IMR-90 (cell line): ENCODE results near the gene NCK1. TPM values are rescaled to one million over a fixed set of nuclear protein-coding genes. Genes with fewer than 3 reads are reported as not detected.

Source experiments
- ATAC-seq: fragments of 200-7000 bp; cut with Tn5 transposase; 2 replicates; pipeline ENCODE4 v1.9.1; 2020; ENCODE audit warnings: low read depth, mild to moderate bottlenecking, moderate library complexity
- BruUV-seq: library from RNA; stranded (reverse); fragments of 400-500 nt; replicated peaks from 2 replicates; lab custom pipeline; 2021; lab: Mats Ljungman, UMichigan
- CTCF ChIA-PET: fragments of 300-600 bp; formaldehyde crosslinking; extraction: SDS; loops from one replicate; lab custom pipeline; 2021; ENCODE audit warnings: antibody characterized with exemption; lab: Yijun Ruan, JAX
- POLR2A ChIA-PET: fragments of 300-600 bp; sonication (Branson Sonifier 250); formaldehyde crosslinking; loops from one replicate; lab custom pipeline; 2022; ENCODE audit warnings: antibody characterized with exemption; ENCODE audit not compliant: unreplicated experiment; lab: Charles Lee
- DNase-seq: peaks from one replicate; pipeline ENCODE4 v3.0.0; 2013
- H2AFZ ChIP-seq: replicated peaks from 2 replicates; pipeline ENCODE3; 2013; ENCODE audit warnings: low read length, mild to moderate bottlenecking; ENCODE audit not compliant: poor library complexity
- H2AK5ac ChIP-seq: 2 replicates; pipeline ENCODE4 v1.6.1; 2013; ENCODE audit warnings: low read depth, low read length, inconsistent platforms
- H2AK9ac ChIP-seq: replicated peaks from 2 replicates; pipeline ENCODE3; 2013; ENCODE audit warnings: mild to moderate bottlenecking, low read depth, low read length, moderate library complexity; ENCODE audit not compliant: poor library complexity
- H2BK120ac ChIP-seq: 2 replicates; pipeline ENCODE4 v1.6.1; 2013; ENCODE audit warnings: low read depth, low read length, inconsistent platforms
- H2BK15ac ChIP-seq: 3 replicates; pipeline ENCODE4 v1.6.1; 2013; ENCODE audit warnings: low read depth, low read length, inconsistent platforms
- H2BK20ac ChIP-seq: 2 replicates; pipeline ENCODE4 v1.6.1; 2013; ENCODE audit warnings: low read depth, mild to moderate bottlenecking, inconsistent platforms, low read length, moderate library complexity
- H2BK5ac ChIP-seq: 2 replicates; pipeline ENCODE4 v1.6.1; 2013; ENCODE audit warnings: mild to moderate bottlenecking, low read depth, low read length, inconsistent platforms; ENCODE audit not compliant: poor library complexity, severe bottlenecking
- H3K14ac ChIP-seq: replicated peaks from 2 replicates; pipeline ENCODE4 v1.6.1; 2013; ENCODE audit warnings: low read depth, low read length, inconsistent platforms
- H3K18ac ChIP-seq: 2 replicates; pipeline ENCODE4 v1.6.1; 2013; ENCODE audit warnings: low read depth, low read length, control low read depth
- H3K23ac ChIP-seq: 2 replicates; pipeline ENCODE4 v1.6.1; 2013; ENCODE audit warnings: low read depth, low read length, inconsistent platforms
- H3K27ac ChIP-seq: 2 replicates; pipeline ENCODE4 v1.5.1; 2013; ENCODE audit warnings: mild to moderate bottlenecking, control low read depth, low read length; ENCODE audit not compliant: insufficient read depth
- H3K27me3 ChIP-seq: 2 replicates; pipeline ENCODE4 v1.6.1; 2013; ENCODE audit warnings: low read length; ENCODE audit not compliant: control insufficient read depth, insufficient read depth
- H3K36me3 ChIP-seq: 2 replicates; pipeline ENCODE4 v1.6.1; 2013; ENCODE audit warnings: low read length, mixed read lengths; ENCODE audit not compliant: control insufficient read depth, insufficient read depth
- H3K4ac ChIP-seq: 2 replicates; pipeline ENCODE4 v1.6.1; 2013; ENCODE audit warnings: low read depth, low read length, inconsistent platforms
- H3K4me1 ChIP-seq: 2 replicates; pipeline ENCODE4 v1.6.1; 2013; ENCODE audit warnings: low read length, mixed read lengths; ENCODE audit not compliant: control insufficient read depth, insufficient read depth
- H3K4me2 ChIP-seq: 2 replicates; pipeline ENCODE4 v1.6.1; 2013; ENCODE audit warnings: low read depth, mild to moderate bottlenecking, control low read depth, low read length, moderate library complexity
- H3K4me3 ChIP-seq: 2 replicates; pipeline ENCODE4 v1.5.1; 2013; ENCODE audit warnings: low read depth, mild to moderate bottlenecking, control low read depth, low read length, moderate library complexity; ENCODE audit not compliant: insufficient read depth
- H3K56ac ChIP-seq: 2 replicates; pipeline ENCODE4 v1.6.1; 2013; ENCODE audit warnings: low read length, inconsistent platforms; ENCODE audit not compliant: insufficient read depth; ENCODE audit errors: extremely low read depth
- H3K79me1 ChIP-seq, 2 experiments: 2 replicates each; pipeline ENCODE4 v1.6.1; 2013; ENCODE audit warnings: low read length in 2 of 2, inconsistent platforms in 1 of 2, low read depth in 1 of 2
- H3K9ac ChIP-seq: 2 replicates; pipeline ENCODE4 v1.6.1; 2013; ENCODE audit warnings: low read depth, low read length, control low read depth
- H3K9me1 ChIP-seq: 2 replicates; pipeline ENCODE4 v1.6.1; 2013; ENCODE audit warnings: low read length, inconsistent platforms; ENCODE audit not compliant: insufficient read depth
- H3K9me3 ChIP-seq: 2 replicates; pipeline ENCODE4 v1.6.1; 2013; ENCODE audit warnings: low read length; ENCODE audit not compliant: control insufficient read depth, insufficient read depth
- H4K20me1 ChIP-seq: 2 replicates; pipeline ENCODE4 v1.6.1; 2013; ENCODE audit warnings: low read length, inconsistent platforms; ENCODE audit not compliant: insufficient read depth
- H4K5ac ChIP-seq: 2 replicates; pipeline ENCODE4 v1.6.1; 2013; ENCODE audit warnings: mild to moderate bottlenecking, low read depth, low read length, control low read depth
- H4K8ac ChIP-seq, 2 experiments: 2 replicates each; pipeline ENCODE4 v1.6.1; 2013; ENCODE audit warnings: low read depth in 2 of 2, low read length in 2 of 2, control low read depth in 1 of 2, inconsistent platforms in 1 of 2
- H4K91ac ChIP-seq: 2 replicates; pipeline ENCODE4 v1.6.1; 2013; ENCODE audit warnings: low read depth, low read length, inconsistent platforms; ENCODE audit not compliant: insufficient read depth
- BHLHE40 ChIP-seq: fragments of 150-350 bp; IDR thresholded peaks from 2 replicates; pipeline ENCODE4 v1.6.1; 2016; ENCODE audit warnings: mild to moderate bottlenecking, low read depth, low read length
- CEBPB ChIP-seq: IDR thresholded peaks from 2 replicates; pipeline ENCODE4 v1.6.1; 2012; ENCODE audit warnings: low read depth, low read length, improper control_type of control experiment
- CHD1 ChIP-seq: IDR thresholded peaks from 2 replicates; pipeline ENCODE4 v1.6.1; 2012; ENCODE audit warnings: low read depth, low read length, improper control_type of control experiment
- FOS ChIP-seq: fragments of 150-350 bp; IDR thresholded peaks from 2 replicates; pipeline ENCODE4 v1.6.1; 2016; ENCODE audit warnings: low read depth, low read length
- MAFK ChIP-seq: IDR thresholded peaks from 2 replicates; pipeline ENCODE4 v1.6.1; 2012; ENCODE audit warnings: low read depth, low read length, improper control_type of control experiment
- MAZ ChIP-seq: IDR thresholded peaks from 2 replicates; pipeline ENCODE4 v1.6.1; 2012; ENCODE audit warnings: low read depth, mild to moderate bottlenecking, low read length, improper control_type of control experiment, moderate library complexity, borderline replicate concordance
- MXI1 ChIP-seq: IDR thresholded peaks from 2 replicates; pipeline ENCODE4 v1.6.1; 2012; ENCODE audit warnings: low read depth, mild to moderate bottlenecking, low read length, moderate library complexity, borderline replicate concordance
- NFE2L2 ChIP-seq: fragments of 150-350 bp; IDR thresholded peaks from 2 replicates; pipeline ENCODE4 v1.6.1; 2016; ENCODE audit warnings: low read depth, mild to moderate bottlenecking, low read length
- POLR2A ChIP-seq: IDR thresholded peaks from 2 replicates; pipeline ENCODE4 v1.6.1; 2012; ENCODE audit warnings: mild to moderate bottlenecking, low read depth, low read length
- RAD21 ChIP-seq: IDR thresholded peaks from 2 replicates; pipeline ENCODE4 v1.6.1; 2012; ENCODE audit warnings: low read length, improper control_type of control experiment
- RCOR1 ChIP-seq: IDR thresholded peaks from 2 replicates; pipeline ENCODE4 v1.6.1; 2012; ENCODE audit warnings: mild to moderate bottlenecking, low read length, improper control_type of control experiment; ENCODE audit not compliant: insufficient replicate concordance
- RFX5 ChIP-seq: IDR thresholded peaks from 2 replicates; pipeline ENCODE4 v1.8.0; 2012; ENCODE audit warnings: low read depth, mild to moderate bottlenecking, low read length, moderate library complexity
- SMC3 ChIP-seq: fragments of 150-350 bp; IDR thresholded peaks from 2 replicates; pipeline ENCODE4 v1.6.1; 2016; ENCODE audit warnings: low read depth, mild to moderate bottlenecking, antibody characterized with exemption, low read length, moderate library complexity
- WGBS, 2 experiments: methylation state at CpG; one replicate each; pipeline versions ENCODE4 v1.1.5 to v1.1.7; 2013; ENCODE audit warnings: missing lambda C conversion rate in 2 of 2; ENCODE audit not compliant: insufficient read length in 1 of 2; ENCODE audit errors: extremely low coverage in 2 of 2; 5-methylcytosine and 5-hydroxymethylcytosine counted together
- dilution Hi-C: fragments of 300-500 bp; cut with HindIII; formaldehyde crosslinking; loops from one replicate; pipeline ENCODE4 v1.14.3; 2018; ENCODE audit warnings: low sequenced_read_pairs; ENCODE audit not compliant: unreplicated experiment
- in situ Hi-C: fragments of 300-500 bp; cut with MboI; formaldehyde crosslinking; loops from 3 replicates; pipeline ENCODE4 v1.14.3; 2019; ENCODE audit warnings: low sequenced_read_pairs, inconsistent platforms, mixed read lengths
- intact Hi-C: fragments of 100-400 bp; cut with micrococcal nuclease; formaldehyde crosslinking; loops from 2 replicates; pipeline ENCODE4 v1.10.0; 2022
- polyA plus RNA-seq, 3 experiments: library from polyadenylated mRNA; depleted of rRNA; stranded (reverse); fragments of >200 nt; gene quantifications; 2 replicates each; pipeline ENCODE4 v1.2.3, GENCODE V29; 2012; ENCODE audit warnings: low replicate concordance in 1 of 3
- total RNA-seq: library from RNA; depleted of rRNA; stranded (reverse); fragments of >200 nt; gene quantifications from 2 replicates; pipeline ENCODE4 v1.2.3, GENCODE V29; 2012
- TF ChIP-seq, protein P1 (sequence below): fragments of 150-350 bp; IDR thresholded peaks from 2 replicates; pipeline ENCODE4 v1.6.1; 2016; ENCODE audit warnings: low read depth, mild to moderate bottlenecking, low read length, moderate library complexity, borderline replicate concordance
- TF ChIP-seq, protein P2 (sequence below): conservative IDR thresholded peaks from 2 replicates; pipeline ENCODE4 v1.5.1; 2012; ENCODE audit warnings: mild to moderate bottlenecking, low read depth, low read length, improper control_type of control experiment
- TF ChIP-seq, protein P3 (sequence below): fragments of 150-350 bp; IDR thresholded peaks from 2 replicates; pipeline ENCODE4 v1.6.1; 2017; ENCODE audit warnings: mild to moderate bottlenecking, antibody characterized with exemption, low read length, low read depth

NCK1 gene
- total and polyA plus RNA-seq, 2 of the 4 experiments (the other 2 are of a cell fraction), result 23.7 to 24.3 TPM

DNA sequence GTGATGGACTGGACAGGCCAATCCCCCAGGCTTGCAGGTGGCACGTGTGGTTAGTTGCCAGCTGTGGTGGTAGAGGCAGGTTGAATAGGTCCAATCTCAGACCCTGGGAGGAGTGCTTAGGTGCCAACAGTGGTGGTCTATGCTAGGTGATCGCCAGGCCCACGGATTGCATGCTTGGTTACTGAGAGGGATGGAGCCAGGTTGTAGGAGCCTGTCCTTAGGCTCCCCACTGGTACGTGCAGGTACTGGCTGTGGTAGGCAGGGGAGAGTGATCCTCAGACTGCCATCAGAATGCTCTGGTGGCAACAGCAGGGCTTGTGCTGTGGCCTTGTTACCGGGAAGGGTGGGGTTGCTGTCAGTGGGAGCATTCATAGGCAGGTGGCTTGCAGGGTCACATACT is 44.7 kb downstream of the NCK1 start:
- Histone ChIP-seq H4K91ac (no peak overlapping the region), H3K9me3 (peaks cover 12% of the 10 kb centered on the region), H3K9me1 (peaks cover 13% of the 10 kb centered on the region), H3K23ac (no peak overlapping the region), H2BK15ac (no peak overlapping the region), H3K14ac (no peak overlapping the region), H2AFZ (no peak overlapping the region), H3K18ac (no peak overlapping the region), H4K5ac (no peak overlapping the region), H3K36me3 (no peaks in the 10 kb centered on the region), H3K27ac (no peak overlapping the region), H2AK9ac (no peak overlapping the region), H3K4me2 (no peak overlapping the region), H4K20me1 (peaks cover 40% of the 10 kb centered on the region), H3K9ac (no peak overlapping the region), H2AK5ac (no peak overlapping the region), H3K4me3 (no peak overlapping the region), H3K56ac (no peak overlapping the region), H3K79me1 (peaks cover 32 to 58% of the 10 kb centered on the region in 2 experiments), H2BK20ac (no peak overlapping the region), H3K4ac (no peak overlapping the region), H2BK5ac (no peak overlapping the region), H4K8ac (no peak overlapping the region), H3K4me1 (no peaks in the 10 kb centered on the region), H3K27me3 (no peaks in the 10 kb centered on the region), H2BK120ac (no peak overlapping the region)
- CTCF ChIA-PET, result interaction anchor here (0.6 kb wide), 1 partner anchor 864 kb away, joined by 3 read pairs; no protein-coding TSS in a partner anchor
- intact Hi-C loops, result no loop called here
- dilution Hi-C loops, result no loop called here
- in situ Hi-C loops, result no loop called here
- ATAC-seq (no peak), DNase-seq (no peak)
- POLR2A ChIA-PET, result no interaction called here
- WGBS, 2 experiments, result 100% methylated on average over 3 of the region's 5 CpGs; no CpG with 5 or more reads in 1 of the 2 experiments
- no TSS peak for BruUV-seq
- TF ChIP-seq FOS (no peak), POLR2A (no peak), NFE2L2 (no peak), RCOR1 (no peak), MAFK (no peak), SMC3 (no peak), CEBPB (no peak), RAD21 (no peak), RFX5 (no peak), BHLHE40 (no peak), MXI1 (no peak), CHD1 (no peak), MAZ (no peak)
- TF ChIP-seq, protein P1, sequence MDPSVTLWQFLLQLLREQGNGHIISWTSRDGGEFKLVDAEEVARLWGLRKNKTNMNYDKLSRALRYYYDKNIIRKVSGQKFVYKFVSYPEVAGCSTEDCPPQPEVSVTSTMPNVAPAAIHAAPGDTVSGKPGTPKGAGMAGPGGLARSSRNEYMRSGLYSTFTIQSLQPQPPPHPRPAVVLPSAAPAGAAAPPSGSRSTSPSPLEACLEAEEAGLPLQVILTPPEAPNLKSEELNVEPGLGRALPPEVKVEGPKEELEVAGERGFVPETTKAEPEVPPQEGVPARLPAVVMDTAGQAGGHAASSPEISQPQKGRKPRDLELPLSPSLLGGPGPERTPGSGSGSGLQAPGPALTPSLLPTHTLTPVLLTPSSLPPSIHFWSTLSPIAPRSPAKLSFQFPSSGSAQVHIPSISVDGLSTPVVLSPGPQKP, result no peak
- TF ChIP-seq, protein P2, sequence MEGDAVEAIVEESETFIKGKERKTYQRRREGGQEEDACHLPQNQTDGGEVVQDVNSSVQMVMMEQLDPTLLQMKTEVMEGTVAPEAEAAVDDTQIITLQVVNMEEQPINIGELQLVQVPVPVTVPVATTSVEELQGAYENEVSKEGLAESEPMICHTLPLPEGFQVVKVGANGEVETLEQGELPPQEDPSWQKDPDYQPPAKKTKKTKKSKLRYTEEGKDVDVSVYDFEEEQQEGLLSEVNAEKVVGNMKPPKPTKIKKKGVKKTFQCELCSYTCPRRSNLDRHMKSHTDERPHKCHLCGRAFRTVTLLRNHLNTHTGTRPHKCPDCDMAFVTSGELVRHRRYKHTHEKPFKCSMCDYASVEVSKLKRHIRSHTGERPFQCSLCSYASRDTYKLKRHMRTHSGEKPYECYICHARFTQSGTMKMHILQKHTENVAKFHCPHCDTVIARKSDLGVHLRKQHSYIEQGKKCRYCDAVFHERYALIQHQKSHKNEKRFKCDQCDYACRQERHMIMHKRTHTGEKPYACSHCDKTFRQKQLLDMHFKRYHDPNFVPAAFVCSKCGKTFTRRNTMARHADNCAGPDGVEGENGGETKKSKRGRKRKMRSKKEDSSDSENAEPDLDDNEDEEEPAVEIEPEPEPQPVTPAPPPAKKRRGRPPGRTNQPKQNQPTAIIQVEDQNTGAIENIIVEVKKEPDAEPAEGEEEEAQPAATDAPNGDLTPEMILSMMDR, result no peak
- TF ChIP-seq, protein P3, sequence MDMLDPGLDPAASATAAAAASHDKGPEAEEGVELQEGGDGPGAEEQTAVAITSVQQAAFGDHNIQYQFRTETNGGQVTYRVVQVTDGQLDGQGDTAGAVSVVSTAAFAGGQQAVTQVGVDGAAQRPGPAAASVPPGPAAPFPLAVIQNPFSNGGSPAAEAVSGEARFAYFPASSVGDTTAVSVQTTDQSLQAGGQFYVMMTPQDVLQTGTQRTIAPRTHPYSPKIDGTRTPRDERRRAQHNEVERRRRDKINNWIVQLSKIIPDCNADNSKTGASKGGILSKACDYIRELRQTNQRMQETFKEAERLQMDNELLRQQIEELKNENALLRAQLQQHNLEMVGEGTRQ, result no peak
